Tibial nerve (tissue), 4 donors: ENCODE data around the gene FMN1.

Experiments
- EP300 ChIP-seq, 2 donors: sonication (generic); formaldehyde crosslinking; IDR thresholded peaks; one replicate each; pipeline ENCODE4 v1.6.1; 2017; ENCODE audit warnings: antibody characterized with exemption in 2 of 2, mild to moderate bottlenecking in 1 of 2
- TF ChIP-seq, protein P1 (sequence below), 5 experiments: fragments of 200-600 bp in 3 of 5; fragments of 450-650 bp in 2 of 5; sonication (generic) in 3 of 5; IDR thresholded peaks; one replicate each; pipeline ENCODE4 v1.5.1; 2016 to 2019; ENCODE audit warnings: antibody characterized with exemption in 5 of 5, mild to moderate bottlenecking in 3 of 5, moderate library complexity in 2 of 5

DNA sequence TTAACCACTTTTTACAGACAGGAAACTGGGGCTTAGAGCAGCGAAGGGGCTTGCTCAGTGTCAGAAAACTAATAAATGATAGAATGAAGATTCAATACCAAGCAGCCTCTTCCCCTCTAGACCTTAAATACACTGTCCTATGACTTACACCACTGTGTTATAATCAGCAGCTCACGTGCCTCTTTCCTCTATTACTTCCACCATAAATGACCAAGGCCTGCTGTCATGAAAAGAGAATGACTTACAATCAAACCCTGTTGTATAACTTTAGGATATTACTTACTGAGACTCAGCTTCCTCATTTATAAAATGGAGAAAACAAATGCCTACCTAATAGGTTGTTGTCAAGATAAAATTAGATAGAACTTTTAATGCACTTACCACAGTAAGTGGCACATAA is 11.6 kb downstream of the FMN1 start:
- TF ChIP-seq, protein P1, sequence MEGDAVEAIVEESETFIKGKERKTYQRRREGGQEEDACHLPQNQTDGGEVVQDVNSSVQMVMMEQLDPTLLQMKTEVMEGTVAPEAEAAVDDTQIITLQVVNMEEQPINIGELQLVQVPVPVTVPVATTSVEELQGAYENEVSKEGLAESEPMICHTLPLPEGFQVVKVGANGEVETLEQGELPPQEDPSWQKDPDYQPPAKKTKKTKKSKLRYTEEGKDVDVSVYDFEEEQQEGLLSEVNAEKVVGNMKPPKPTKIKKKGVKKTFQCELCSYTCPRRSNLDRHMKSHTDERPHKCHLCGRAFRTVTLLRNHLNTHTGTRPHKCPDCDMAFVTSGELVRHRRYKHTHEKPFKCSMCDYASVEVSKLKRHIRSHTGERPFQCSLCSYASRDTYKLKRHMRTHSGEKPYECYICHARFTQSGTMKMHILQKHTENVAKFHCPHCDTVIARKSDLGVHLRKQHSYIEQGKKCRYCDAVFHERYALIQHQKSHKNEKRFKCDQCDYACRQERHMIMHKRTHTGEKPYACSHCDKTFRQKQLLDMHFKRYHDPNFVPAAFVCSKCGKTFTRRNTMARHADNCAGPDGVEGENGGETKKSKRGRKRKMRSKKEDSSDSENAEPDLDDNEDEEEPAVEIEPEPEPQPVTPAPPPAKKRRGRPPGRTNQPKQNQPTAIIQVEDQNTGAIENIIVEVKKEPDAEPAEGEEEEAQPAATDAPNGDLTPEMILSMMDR (IDR thresholded peaks at IDR 0.05): no peak
- TF ChIP-seq EP300 (IDR thresholded peaks at IDR 0.05): no peak
